Subcutaneous adipose tissue (tissue), 4 donors: Measurements from ENCODE around the gene IKBKE. TPM values are rescaled to one million over a fixed set of nuclear protein-coding genes. Genes with fewer than 3 reads are reported as not detected.

Experiments
- total RNA-seq, 4 donors: library from RNA; depleted of rRNA; stranded (reverse); fragments of >200 nt; gene quantifications; one replicate each; pipeline ENCODE4 v1.1.0, GENCODE V29; 2016
- TF ChIP-seq, protein P1 (sequence below): fragments of 450-650 bp; IDR thresholded peaks from one replicate; pipeline ENCODE4 v1.5.1; 2016; ENCODE audit warnings: low read depth, mild to moderate bottlenecking, control low read depth, antibody characterized with exemption, moderate library complexity

Gene IKBKE
- total RNA-seq, 4 donors from 2014 or later, result 4.0 to 4.9 (median 4.9) TPM

DNA sequence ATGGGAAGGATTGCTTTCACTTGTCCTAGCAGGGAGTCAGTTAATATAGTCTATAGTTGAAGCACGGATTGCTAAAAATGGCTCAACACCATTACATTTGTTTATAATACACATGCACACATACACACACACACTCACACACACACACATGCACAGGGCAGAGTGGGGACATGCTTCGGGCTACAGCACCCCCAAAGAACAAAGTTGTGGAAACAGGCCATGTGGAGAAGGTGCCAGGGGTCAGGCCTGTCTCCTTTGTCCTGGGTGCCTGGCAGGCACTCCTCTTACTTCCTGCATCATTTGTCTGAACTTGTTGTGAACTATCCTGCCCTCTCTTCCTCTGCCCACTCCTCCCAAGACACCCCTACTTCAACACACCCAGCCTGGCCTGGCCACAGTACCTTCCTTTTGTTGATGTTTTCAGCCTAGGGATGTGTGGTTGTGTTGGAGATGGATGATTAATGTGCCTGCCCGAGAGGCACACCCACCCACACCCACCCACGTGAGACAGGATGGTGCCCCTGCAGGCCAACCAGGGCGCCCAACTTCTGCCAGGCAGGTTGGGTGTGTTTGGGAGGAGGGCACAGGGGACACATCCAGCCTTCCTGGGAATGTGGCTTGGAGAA lies 54.6 kb downstream of the IKBKE start:
- TF ChIP-seq, protein P1, sequence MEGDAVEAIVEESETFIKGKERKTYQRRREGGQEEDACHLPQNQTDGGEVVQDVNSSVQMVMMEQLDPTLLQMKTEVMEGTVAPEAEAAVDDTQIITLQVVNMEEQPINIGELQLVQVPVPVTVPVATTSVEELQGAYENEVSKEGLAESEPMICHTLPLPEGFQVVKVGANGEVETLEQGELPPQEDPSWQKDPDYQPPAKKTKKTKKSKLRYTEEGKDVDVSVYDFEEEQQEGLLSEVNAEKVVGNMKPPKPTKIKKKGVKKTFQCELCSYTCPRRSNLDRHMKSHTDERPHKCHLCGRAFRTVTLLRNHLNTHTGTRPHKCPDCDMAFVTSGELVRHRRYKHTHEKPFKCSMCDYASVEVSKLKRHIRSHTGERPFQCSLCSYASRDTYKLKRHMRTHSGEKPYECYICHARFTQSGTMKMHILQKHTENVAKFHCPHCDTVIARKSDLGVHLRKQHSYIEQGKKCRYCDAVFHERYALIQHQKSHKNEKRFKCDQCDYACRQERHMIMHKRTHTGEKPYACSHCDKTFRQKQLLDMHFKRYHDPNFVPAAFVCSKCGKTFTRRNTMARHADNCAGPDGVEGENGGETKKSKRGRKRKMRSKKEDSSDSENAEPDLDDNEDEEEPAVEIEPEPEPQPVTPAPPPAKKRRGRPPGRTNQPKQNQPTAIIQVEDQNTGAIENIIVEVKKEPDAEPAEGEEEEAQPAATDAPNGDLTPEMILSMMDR, result no peak

DNA sequence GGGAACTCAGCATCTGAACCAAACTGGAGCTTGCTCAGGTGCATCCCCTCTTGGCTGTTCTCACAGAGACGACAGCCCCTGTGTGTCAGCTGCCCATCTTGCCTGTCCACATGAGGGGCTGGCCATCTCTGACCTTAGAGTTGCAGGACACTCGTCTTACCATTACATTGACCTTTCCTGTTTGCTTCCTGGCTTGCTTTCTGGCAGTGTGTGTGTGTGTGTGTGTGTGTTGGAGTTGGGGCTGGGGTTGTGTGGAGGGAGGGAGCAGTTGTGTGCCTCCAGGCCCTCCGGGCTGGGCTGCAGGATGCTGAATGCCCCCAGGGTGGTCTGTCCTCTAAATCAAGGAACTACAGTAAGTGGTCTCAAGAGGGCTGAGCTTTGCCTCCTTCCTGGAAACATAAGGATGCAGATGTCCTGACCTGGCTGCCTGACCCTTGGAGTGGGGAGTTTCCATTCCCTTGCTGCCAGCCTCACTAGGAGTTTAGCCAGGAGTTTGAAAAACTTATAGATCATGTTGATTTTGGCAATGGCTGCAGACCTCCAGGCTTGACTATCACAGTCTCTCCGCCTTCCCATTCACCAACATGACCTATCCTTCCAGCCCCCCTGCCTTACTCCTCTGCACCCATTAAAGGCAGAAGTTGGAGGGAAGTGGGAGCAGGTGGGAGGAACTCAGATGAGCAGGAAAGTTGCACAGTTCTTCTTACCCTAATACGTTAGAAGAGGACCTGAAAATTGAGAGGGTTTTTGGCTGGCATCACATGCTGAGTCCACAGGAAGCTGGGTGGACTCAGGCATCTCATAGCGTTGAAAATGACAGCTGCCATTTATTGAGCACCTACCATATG lies 56.0 kb downstream of the IKBKE start:
- TF ChIP-seq, protein P1, result no peak

DNA sequence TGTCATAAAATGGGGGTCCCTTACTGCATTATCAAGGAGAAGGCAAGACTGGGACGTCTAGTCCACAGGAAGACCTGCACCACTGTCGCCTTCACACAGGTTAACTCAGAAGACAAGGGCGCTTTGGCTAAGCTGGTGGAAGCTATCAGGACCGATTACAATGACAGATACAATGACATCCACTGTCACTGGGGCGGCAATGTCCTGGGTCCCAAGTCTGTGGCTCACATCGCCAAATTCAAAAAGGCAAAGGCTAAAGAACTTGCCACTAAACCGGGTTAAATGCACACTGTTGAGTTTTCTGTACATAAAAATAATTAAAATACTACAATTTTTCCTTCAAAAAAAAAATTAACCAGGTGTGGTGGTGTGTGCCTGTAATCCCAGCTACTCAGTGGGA lies 59.1 kb downstream of the IKBKE start:
- TF ChIP-seq, protein P1, result no peak

DNA sequence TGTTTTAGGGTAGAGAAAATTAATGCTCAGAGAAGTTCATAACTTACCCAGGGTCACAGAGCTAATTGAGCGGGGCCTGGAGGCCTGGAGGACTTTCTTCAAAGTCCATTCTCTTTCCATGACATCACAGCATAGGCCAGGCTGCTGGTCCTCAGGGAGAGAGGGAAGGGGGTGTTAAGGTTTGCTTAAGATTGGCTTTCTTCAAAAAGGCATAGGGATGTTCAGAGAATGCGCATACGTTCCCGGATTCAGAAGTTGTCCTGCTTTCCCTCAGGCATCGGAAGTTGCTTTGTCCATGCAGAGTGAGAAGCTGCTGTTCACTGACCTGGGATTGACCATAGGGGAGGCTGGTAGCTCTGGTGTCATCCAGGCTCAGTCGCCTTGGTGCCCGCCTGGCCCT lies 62.1 kb downstream of the IKBKE start:
- TF ChIP-seq, protein P1, result no peak

DNA sequence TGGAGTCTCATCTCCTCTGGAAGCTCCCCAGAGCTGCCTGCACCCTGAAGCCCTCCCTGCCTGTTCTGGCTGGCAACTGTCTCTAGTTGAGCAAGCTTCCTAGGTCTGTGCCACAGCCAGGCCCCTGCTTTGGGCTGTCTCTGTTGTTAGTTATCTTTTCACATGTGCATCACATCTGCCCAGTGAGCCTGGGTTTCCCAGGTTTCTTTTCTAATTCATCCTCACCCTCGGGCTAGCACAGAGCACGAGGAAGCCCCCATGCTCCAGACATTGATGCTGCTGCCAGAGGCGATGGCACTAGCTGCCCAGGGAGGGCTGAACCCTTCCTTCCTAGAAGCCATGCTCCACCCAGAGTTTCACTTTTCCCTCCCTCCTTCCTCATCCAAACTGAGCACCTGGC lies 64.3 kb downstream of the IKBKE start:
- TF ChIP-seq, protein P1, result no peak

DNA sequence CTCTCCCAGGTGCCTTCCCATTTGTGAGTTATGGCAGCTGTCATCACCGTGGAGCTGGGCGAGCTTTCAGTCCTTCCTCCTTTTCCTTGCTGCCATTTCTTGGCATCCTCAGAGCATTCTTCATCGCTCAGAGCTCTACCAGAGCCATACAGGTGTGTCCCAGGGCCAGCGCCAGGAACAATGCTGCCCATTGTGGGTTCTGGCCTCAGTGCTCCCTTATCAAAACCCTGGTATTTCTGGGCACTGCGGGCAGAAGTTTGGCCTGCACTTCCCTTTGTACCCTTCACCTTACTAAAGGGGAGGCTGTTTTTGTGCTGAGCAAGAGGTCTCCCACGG lies 65.5 kb downstream of the IKBKE start:
- TF ChIP-seq, protein P1, result no peak

DNA sequence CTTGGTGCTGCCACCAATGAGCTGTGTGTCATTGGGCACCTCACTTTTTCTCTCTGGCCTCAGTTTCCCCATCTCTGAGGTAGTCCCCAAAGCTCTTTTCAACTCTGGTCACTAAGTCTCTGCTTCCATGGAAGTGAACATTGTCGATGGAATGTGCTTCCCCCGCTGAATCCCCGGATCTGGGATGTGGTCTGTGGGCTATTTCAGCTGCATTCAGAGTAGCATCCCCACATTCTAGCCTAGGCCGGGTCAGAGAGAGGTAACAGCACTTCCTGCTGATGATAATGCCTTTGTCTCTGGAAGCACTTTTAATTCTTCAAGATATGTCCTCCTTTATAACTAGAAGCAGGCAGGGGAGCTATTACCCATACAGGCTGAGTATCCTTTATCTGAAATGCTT lies 66.9 kb downstream of the IKBKE start:
- TF ChIP-seq, protein P1, result no peak
